Activated T-cell treated with anti-CD3 and anti-CD28 coated beads for 48 hours (primary cell): ENCODE data around the gene PCDHGA9.
"Not testable (repeated sequence)": the region's sequence is repeated elsewhere in the genome, so short reads cannot be mapped to it uniquely, and the experiment has no call there.

Source experiments
- DNase-seq: peaks from one replicate; pipeline ENCODE4 v3.0.0-alpha.2; 2020; ENCODE audit warnings: low read depth

Gene PCDHGA9

GRCh38 chr5:141384471-141385267 lies 17.9 kb upstream of the PCDHGA9 start:
- DNase-seq: no peak

GRCh38 chr5:141387557-141388311 lies 14.8 kb upstream of the PCDHGA9 start, which contains the start of gene PCDHGB4:
Gene PCDHGB4 (plus strand): TSS chr5:141387698. CDS start chr5:141387885, 187 bp downstream.
- peak; percentile 31 for DNase-seq

DNA sequence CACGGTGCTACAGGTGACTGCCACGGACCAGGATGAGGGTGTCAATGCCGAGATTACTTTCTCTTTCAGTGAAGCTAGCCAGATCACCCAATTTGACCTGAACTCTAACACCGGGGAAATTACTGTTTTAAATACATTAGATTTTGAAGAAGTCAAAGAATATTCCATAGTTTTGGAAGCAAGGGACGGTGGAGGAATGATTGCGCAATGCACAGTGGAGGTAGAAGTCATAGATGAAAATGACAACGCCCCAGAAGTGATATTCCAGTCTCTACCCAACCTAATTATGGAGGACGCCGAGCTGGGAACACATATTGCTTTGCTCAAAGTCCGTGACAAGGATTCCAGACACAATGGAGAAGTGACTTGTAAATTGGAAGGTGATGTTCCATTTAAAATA lies 13.9 kb upstream of the PCDHGA9 start:
- DNase-seq: no peak

DNA sequence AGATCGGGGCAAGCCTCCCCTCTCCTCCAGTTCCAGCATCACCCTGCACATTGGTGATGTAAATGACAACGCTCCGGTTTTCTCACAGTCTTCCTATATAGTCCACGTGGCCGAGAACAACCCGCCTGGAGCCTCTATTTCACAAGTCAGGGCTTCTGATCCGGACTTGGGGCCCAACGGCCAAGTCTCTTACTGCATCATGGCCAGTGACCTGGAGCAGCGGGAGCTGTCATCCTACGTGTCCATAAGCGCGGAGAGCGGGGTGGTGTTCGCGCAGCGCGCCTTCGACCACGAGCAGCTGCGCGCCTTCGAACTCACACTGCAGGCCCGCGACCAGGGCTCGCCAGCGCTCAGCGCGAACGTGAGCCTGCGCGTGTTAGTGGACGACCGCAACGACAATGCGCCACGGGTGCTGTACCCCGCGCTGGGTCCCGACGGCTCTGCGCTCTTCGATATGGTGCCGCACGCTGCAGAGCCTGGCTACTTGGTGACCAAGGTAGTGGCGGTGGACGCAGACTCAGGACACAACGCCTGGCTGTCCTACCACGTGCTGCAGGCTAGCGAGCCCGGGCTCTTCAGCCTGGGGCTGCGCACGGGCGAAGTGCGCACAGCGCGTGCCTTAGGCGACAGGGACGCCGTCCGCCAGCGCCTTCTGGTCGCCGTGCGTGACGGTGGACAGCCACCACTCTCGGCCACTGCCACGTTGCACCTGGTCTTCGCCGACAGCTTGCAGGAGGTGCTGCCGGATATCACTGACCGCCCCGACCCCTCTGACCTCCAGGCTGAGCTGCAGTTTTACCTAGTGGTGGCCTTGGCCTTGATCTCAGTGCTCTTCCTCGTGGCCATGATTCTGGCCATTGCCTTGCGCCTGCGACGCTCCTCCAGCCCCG lies 13.2 kb upstream of the PCDHGA9 start:
- DNase-seq: no peak

DNA sequence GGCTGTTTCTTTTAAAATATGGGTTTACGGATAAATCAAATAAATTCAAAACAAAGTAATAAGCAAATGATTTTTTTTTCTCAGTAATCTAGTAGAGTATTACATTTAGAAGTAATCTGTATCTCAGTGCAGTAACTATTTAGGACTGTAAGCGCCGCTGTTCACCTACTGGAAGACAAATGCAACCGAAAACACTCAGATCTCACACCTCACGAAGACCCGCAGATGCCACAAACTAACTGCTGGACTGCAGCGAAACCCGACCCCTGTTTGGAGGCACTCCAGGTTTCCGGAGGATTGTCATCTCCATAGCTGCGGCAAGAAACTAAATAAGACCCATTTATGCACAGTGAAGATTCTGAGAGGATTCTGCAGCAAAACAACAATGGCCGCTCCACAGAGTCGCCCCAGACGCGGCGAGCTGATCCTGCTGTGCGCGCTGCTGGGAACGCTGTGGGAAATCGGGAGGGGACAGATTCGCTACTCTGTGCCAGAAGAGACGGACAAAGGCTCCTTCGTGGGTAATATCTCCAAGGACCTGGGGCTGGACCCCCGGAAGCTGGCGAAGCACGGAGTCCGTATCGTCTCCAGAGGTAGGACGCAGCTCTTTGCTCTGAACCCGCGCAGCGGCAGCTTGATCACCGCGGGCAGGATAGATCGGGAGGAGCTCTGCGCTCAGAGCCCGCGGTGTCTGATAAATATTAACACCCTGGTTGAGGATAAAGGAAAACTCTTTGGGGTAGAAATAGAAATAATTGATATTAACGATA lies 10.0 kb upstream of the PCDHGA9 start, which contains the start of gene PCDHGA8:
Gene PCDHGA8 (plus strand): TSS at position 205 of the 770 bp plus-strand sequence. CDS start 181 bp downstream, at position 386.
- no peak for DNase-seq

DNA sequence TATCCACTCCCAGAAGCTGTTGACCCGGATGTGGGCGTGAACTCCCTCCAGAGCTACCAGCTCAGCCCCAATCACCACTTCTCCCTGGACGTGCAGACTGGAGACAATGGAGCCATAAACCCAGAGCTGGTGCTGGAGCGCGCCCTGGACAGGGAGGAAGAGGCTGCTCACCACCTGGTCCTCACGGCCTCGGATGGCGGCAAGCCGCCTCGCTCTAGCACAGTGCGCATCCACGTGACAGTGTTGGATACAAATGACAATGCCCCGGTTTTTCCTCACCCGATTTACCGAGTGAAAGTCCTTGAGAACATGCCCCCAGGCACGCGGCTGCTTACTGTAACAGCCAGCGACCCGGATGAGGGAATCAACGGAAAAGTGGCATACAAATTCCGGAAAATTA lies 9.3 kb upstream of the PCDHGA9 start:
- no peak for DNase-seq

- DNase-seq: not testable (repeated sequence)
Measured at GRCh38 chr5:141394401-141395187, 8.0 kb upstream of the PCDHGA9 start.

GRCh38 chr5:141397756-141398551 lies 4.6 kb upstream of the PCDHGA9 start, which contains the start of gene PCDHGB5:
Gene PCDHGB5 (plus strand): TSS chr5:141397947. CDS start chr5:141398128, 181 bp downstream.
- peak; percentile 40 for DNase-seq

- no peak for DNase-seq
Measured at GRCh38 chr5:141398608-141399007, 4.0 kb upstream of the PCDHGA9 start.

GRCh38 chr5:141399555-141400258 lies 2.9 kb upstream of the PCDHGA9 start:
- no peak for DNase-seq

DNA sequence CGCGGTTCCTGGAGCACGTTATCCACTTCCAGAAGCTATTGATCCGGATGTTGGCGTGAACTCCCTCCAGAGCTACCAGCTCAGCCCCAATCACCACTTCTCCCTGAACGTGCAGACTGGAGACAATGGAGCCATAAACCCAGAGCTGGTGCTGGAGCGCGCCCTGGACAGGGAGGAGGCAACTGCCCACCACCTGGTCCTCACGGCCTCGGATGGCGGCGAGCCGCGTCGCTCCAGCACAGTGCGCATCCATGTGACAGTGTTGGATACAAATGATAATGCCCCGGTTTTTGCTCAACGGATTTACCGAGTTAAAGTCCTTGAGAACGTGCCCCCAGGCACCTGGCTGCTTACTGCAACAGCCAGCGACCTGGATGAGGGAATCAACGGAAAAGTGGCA lies 809 bp downstream of the PCDHGA9 start:
- DNase-seq: no peak

DNA sequence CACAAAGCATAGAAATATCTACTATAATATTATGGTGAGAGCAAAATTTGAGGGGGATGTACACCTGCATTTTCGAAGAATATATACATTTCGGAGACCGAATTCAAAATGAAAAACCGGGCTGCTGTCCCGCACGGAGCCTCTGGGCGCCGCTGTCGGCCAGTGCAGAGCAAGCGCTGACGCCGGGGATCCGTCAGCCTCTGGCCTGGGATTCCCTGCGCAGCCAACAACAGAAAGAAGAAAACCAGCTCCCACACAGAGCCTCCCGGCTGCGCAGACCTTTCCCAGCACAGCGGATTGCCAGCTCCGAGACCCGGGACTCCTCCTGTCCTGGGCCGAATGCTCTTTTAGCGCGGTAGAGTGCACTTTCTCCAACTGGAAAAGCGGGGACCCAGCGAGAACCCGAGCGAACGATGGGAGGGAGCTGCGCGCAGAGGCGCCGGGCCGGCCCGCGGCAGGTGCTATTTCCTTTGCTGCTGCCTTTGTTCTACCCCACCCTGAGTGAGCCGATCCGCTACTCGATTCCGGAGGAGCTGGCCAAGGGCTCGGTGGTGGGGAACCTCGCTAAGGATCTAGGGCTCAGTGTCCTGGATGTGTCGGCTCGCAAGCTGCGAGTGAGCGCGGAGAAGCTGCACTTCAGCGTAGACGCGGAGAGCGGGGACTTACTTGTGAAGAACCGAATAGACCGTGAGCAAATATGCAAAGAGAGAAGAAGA lies 5.4 kb downstream of the PCDHGA9 start, which contains the start of gene PCDHGB6:
Gene PCDHGB6 (plus strand): TSS at position 232 of the 716 bp plus-strand sequence. CDS start 182 bp downstream, at position 414.
- peak; percentile 38 for DNase-seq

DNA sequence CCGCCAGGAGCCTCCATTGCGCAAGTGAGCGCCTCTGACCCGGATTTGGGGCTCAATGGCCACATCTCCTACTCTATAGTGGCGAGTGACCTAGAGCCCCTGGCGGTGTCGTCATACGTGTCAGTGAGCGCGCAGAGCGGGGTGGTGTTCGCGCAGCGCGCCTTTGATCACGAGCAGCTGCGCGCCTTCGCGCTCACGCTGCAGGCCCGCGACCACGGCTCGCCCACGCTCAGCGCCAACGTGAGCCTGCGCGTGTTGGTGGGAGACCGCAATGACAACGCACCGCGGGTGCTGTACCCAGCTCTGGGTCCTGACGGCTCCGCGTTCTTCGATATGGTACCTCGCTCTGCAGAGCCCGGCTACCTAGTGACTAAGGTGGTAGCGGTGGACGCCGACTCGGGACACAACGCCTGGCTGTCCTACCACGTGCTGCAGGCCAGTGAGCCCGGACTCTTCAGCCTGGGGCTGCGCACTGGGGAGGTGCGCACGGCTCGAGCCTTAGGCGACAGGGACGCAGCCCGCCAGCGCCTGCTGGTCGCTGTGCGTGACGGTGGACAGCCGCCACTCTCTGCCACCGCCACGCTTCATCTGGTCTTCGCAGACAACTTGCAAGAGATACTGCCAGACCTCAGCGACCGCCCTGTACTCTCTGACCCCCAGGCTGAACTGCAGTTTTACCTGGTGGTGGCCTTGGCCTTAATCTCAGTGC lies 7.2 kb downstream of the PCDHGA9 start:
- no peak for DNase-seq

DNA sequence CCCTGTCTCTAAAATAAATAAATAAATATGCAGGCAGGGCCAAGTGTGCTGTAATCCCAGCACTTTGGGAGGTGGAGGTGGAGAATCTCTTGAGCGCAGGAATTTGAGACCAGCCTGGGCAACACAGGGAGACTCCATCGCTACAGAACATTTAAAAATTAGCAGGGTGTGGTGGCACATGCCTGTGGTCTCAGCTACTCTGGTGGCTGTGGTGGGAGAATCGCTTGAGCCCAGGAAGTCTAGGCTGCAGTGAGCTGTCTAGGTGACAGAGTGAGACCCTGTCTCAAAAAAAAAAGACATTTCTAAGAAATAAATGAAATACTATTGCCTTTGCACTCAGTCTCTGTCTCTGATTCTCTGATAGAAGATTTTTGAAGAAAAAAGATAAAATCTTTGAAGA lies 9.0 kb downstream of the PCDHGA9 start:
- no peak for DNase-seq

GRCh38 chr5:141412854-141413539 lies 10.4 kb downstream of the PCDHGA9 start, which contains the start of gene PCDHGA10:
Gene PCDHGA10 (plus strand): TSS chr5:141412987. CDS start chr5:141413176, 189 bp downstream.
- DNase-seq: peak; percentile 40

GRCh38 chr5:141413540-141414069 lies 11.0 kb downstream of the PCDHGA9 start:
- DNase-seq: no peak
